HL-60 (cell line): ENCODE results near the gene PDE6H.

Experiments used
- GABPA ChIP-seq: IDR thresholded peaks from 2 replicates; pipeline ENCODE4 v1.6.1; 2012; ENCODE audit warnings: low read depth
- POLR2AphosphoS5 ChIP-seq: IDR thresholded peaks from 2 replicates; pipeline ENCODE4 v1.6.1; 2012; ENCODE audit warnings: low read depth
- SPI1 ChIP-seq: IDR thresholded peaks from 2 replicates; pipeline ENCODE4 v1.6.1; 2012; ENCODE audit warnings: low read depth, mild to moderate bottlenecking, borderline replicate concordance
- TF ChIP-seq, protein P1 (sequence below): IDR thresholded peaks from one replicate; pipeline ENCODE4 v1.5.1; 2011; ENCODE audit warnings: low read length, control low read depth, inconsistent platforms; ENCODE audit not compliant: insufficient read depth
- TF ChIP-seq, protein P2 (sequence below): IDR thresholded peaks from 2 replicates; pipeline ENCODE4 v1.6.1; 2012; ENCODE audit warnings: low read depth; ENCODE audit not compliant: insufficient replicate concordance

DNA sequence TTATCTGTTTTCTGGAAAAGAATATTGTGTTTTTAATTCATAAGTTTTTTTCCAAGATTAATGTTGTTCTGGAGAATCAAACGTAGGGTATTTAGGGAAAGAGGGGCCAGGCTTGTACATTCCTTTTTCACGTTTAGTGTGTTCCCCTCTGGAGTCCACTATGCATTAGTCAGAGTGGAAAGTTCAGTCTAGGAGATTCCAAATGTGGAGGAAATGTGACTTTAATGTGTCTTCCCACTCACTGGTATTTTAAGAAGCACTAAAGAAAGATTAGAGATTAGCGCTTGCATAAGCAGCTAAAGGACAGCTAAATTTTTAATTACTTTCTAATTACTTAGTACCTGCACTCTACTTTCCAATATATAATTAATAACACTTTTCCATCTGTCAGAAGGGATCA, 4.4 kb upstream of the PDE6H start:
- TF ChIP-seq, protein P1, sequence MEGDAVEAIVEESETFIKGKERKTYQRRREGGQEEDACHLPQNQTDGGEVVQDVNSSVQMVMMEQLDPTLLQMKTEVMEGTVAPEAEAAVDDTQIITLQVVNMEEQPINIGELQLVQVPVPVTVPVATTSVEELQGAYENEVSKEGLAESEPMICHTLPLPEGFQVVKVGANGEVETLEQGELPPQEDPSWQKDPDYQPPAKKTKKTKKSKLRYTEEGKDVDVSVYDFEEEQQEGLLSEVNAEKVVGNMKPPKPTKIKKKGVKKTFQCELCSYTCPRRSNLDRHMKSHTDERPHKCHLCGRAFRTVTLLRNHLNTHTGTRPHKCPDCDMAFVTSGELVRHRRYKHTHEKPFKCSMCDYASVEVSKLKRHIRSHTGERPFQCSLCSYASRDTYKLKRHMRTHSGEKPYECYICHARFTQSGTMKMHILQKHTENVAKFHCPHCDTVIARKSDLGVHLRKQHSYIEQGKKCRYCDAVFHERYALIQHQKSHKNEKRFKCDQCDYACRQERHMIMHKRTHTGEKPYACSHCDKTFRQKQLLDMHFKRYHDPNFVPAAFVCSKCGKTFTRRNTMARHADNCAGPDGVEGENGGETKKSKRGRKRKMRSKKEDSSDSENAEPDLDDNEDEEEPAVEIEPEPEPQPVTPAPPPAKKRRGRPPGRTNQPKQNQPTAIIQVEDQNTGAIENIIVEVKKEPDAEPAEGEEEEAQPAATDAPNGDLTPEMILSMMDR, result no peak
- TF ChIP-seq POLR2AphosphoS5 (no peak), GABPA (no peak), SPI1 (no peak)
- TF ChIP-seq, protein P2, sequence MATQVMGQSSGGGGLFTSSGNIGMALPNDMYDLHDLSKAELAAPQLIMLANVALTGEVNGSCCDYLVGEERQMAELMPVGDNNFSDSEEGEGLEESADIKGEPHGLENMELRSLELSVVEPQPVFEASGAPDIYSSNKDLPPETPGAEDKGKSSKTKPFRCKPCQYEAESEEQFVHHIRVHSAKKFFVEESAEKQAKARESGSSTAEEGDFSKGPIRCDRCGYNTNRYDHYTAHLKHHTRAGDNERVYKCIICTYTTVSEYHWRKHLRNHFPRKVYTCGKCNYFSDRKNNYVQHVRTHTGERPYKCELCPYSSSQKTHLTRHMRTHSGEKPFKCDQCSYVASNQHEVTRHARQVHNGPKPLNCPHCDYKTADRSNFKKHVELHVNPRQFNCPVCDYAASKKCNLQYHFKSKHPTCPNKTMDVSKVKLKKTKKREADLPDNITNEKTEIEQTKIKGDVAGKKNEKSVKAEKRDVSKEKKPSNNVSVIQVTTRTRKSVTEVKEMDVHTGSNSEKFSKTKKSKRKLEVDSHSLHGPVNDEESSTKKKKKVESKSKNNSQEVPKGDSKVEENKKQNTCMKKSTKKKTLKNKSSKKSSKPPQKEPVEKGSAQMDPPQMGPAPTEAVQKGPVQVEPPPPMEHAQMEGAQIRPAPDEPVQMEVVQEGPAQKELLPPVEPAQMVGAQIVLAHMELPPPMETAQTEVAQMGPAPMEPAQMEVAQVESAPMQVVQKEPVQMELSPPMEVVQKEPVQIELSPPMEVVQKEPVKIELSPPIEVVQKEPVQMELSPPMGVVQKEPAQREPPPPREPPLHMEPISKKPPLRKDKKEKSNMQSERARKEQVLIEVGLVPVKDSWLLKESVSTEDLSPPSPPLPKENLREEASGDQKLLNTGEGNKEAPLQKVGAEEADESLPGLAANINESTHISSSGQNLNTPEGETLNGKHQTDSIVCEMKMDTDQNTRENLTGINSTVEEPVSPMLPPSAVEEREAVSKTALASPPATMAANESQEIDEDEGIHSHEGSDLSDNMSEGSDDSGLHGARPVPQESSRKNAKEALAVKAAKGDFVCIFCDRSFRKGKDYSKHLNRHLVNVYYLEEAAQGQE, result no peak
